IMR-90 (cell line): ENCODE results near the gene GP5. TPM values are rescaled to one million over a fixed set of nuclear protein-coding genes. Genes with fewer than 3 reads are reported as not detected.

Experiments used
- ATAC-seq: fragments of 200-7000 bp; cut with Tn5 transposase; 2 replicates; pipeline ENCODE4 v1.9.1; 2020; ENCODE audit warnings: low read depth, mild to moderate bottlenecking, moderate library complexity
- BruUV-seq: library from RNA; stranded (reverse); fragments of 400-500 nt; replicated peaks from 2 replicates; lab custom pipeline; 2021; lab: Mats Ljungman, UMichigan
- CTCF ChIA-PET: fragments of 300-600 bp; formaldehyde crosslinking; extraction: SDS; loops from one replicate; lab custom pipeline; 2021; ENCODE audit warnings: antibody characterized with exemption; lab: Yijun Ruan, JAX
- POLR2A ChIA-PET: fragments of 300-600 bp; sonication (Branson Sonifier 250); formaldehyde crosslinking; loops from one replicate; lab custom pipeline; 2022; ENCODE audit warnings: antibody characterized with exemption; ENCODE audit not compliant: unreplicated experiment; lab: Charles Lee
- DNase-seq: peaks from one replicate; pipeline ENCODE4 v3.0.0; 2013
- H2AFZ ChIP-seq: replicated peaks from 2 replicates; pipeline ENCODE3; 2013; ENCODE audit warnings: low read length, mild to moderate bottlenecking; ENCODE audit not compliant: poor library complexity
- H2AK5ac ChIP-seq: 2 replicates; pipeline ENCODE4 v1.6.1; 2013; ENCODE audit warnings: low read depth, low read length, inconsistent platforms
- H2AK9ac ChIP-seq: replicated peaks from 2 replicates; pipeline ENCODE3; 2013; ENCODE audit warnings: mild to moderate bottlenecking, low read depth, low read length, moderate library complexity; ENCODE audit not compliant: poor library complexity
- H2BK120ac ChIP-seq: 2 replicates; pipeline ENCODE4 v1.6.1; 2013; ENCODE audit warnings: low read depth, low read length, inconsistent platforms
- H2BK15ac ChIP-seq: 3 replicates; pipeline ENCODE4 v1.6.1; 2013; ENCODE audit warnings: low read depth, low read length, inconsistent platforms
- H2BK20ac ChIP-seq: 2 replicates; pipeline ENCODE4 v1.6.1; 2013; ENCODE audit warnings: low read depth, mild to moderate bottlenecking, inconsistent platforms, low read length, moderate library complexity
- H2BK5ac ChIP-seq: 2 replicates; pipeline ENCODE4 v1.6.1; 2013; ENCODE audit warnings: mild to moderate bottlenecking, low read depth, low read length, inconsistent platforms; ENCODE audit not compliant: poor library complexity, severe bottlenecking
- H3K14ac ChIP-seq: replicated peaks from 2 replicates; pipeline ENCODE4 v1.6.1; 2013; ENCODE audit warnings: low read depth, low read length, inconsistent platforms
- H3K18ac ChIP-seq: 2 replicates; pipeline ENCODE4 v1.6.1; 2013; ENCODE audit warnings: low read depth, low read length, control low read depth
- H3K23ac ChIP-seq: 2 replicates; pipeline ENCODE4 v1.6.1; 2013; ENCODE audit warnings: low read depth, low read length, inconsistent platforms
- H3K27ac ChIP-seq: 2 replicates; pipeline ENCODE4 v1.5.1; 2013; ENCODE audit warnings: mild to moderate bottlenecking, control low read depth, low read length; ENCODE audit not compliant: insufficient read depth
- H3K27me3 ChIP-seq: 2 replicates; pipeline ENCODE4 v1.6.1; 2013; ENCODE audit warnings: low read length; ENCODE audit not compliant: control insufficient read depth, insufficient read depth
- H3K36me3 ChIP-seq: 2 replicates; pipeline ENCODE4 v1.6.1; 2013; ENCODE audit warnings: low read length, mixed read lengths; ENCODE audit not compliant: control insufficient read depth, insufficient read depth
- H3K4ac ChIP-seq: 2 replicates; pipeline ENCODE4 v1.6.1; 2013; ENCODE audit warnings: low read depth, low read length, inconsistent platforms
- H3K4me1 ChIP-seq: 2 replicates; pipeline ENCODE4 v1.6.1; 2013; ENCODE audit warnings: low read length, mixed read lengths; ENCODE audit not compliant: control insufficient read depth, insufficient read depth
- H3K4me2 ChIP-seq: 2 replicates; pipeline ENCODE4 v1.6.1; 2013; ENCODE audit warnings: low read depth, mild to moderate bottlenecking, control low read depth, low read length, moderate library complexity
- H3K4me3 ChIP-seq: 2 replicates; pipeline ENCODE4 v1.5.1; 2013; ENCODE audit warnings: low read depth, mild to moderate bottlenecking, control low read depth, low read length, moderate library complexity; ENCODE audit not compliant: insufficient read depth
- H3K56ac ChIP-seq: 2 replicates; pipeline ENCODE4 v1.6.1; 2013; ENCODE audit warnings: low read length, inconsistent platforms; ENCODE audit not compliant: insufficient read depth; ENCODE audit errors: extremely low read depth
- H3K79me1 ChIP-seq, 2 experiments: 2 replicates each; pipeline ENCODE4 v1.6.1; 2013; ENCODE audit warnings: low read length in 2 of 2, inconsistent platforms in 1 of 2, low read depth in 1 of 2
- H3K9ac ChIP-seq: 2 replicates; pipeline ENCODE4 v1.6.1; 2013; ENCODE audit warnings: low read depth, low read length, control low read depth
- H3K9me1 ChIP-seq: 2 replicates; pipeline ENCODE4 v1.6.1; 2013; ENCODE audit warnings: low read length, inconsistent platforms; ENCODE audit not compliant: insufficient read depth
- H3K9me3 ChIP-seq: 2 replicates; pipeline ENCODE4 v1.6.1; 2013; ENCODE audit warnings: low read length; ENCODE audit not compliant: control insufficient read depth, insufficient read depth
- H4K20me1 ChIP-seq: 2 replicates; pipeline ENCODE4 v1.6.1; 2013; ENCODE audit warnings: low read length, inconsistent platforms; ENCODE audit not compliant: insufficient read depth
- H4K5ac ChIP-seq: 2 replicates; pipeline ENCODE4 v1.6.1; 2013; ENCODE audit warnings: mild to moderate bottlenecking, low read depth, low read length, control low read depth
- H4K8ac ChIP-seq, 2 experiments: 2 replicates each; pipeline ENCODE4 v1.6.1; 2013; ENCODE audit warnings: low read depth in 2 of 2, low read length in 2 of 2, control low read depth in 1 of 2, inconsistent platforms in 1 of 2
- H4K91ac ChIP-seq: 2 replicates; pipeline ENCODE4 v1.6.1; 2013; ENCODE audit warnings: low read depth, low read length, inconsistent platforms; ENCODE audit not compliant: insufficient read depth
- BHLHE40 ChIP-seq: fragments of 150-350 bp; IDR thresholded peaks from 2 replicates; pipeline ENCODE4 v1.6.1; 2016; ENCODE audit warnings: mild to moderate bottlenecking, low read depth, low read length
- CHD1 ChIP-seq: IDR thresholded peaks from 2 replicates; pipeline ENCODE4 v1.6.1; 2012; ENCODE audit warnings: low read depth, low read length, improper control_type of control experiment
- CTCF ChIP-seq: conservative IDR thresholded peaks from 2 replicates; pipeline ENCODE4 v1.5.1; 2012; ENCODE audit warnings: mild to moderate bottlenecking, low read depth, low read length, improper control_type of control experiment
- FOS ChIP-seq: fragments of 150-350 bp; IDR thresholded peaks from 2 replicates; pipeline ENCODE4 v1.6.1; 2016; ENCODE audit warnings: low read depth, low read length
- MAZ ChIP-seq: IDR thresholded peaks from 2 replicates; pipeline ENCODE4 v1.6.1; 2012; ENCODE audit warnings: low read depth, mild to moderate bottlenecking, low read length, improper control_type of control experiment, moderate library complexity, borderline replicate concordance
- RFX5 ChIP-seq: IDR thresholded peaks from 2 replicates; pipeline ENCODE4 v1.8.0; 2012; ENCODE audit warnings: low read depth, mild to moderate bottlenecking, low read length, moderate library complexity
- USF2 ChIP-seq: fragments of 150-350 bp; IDR thresholded peaks from 2 replicates; pipeline ENCODE4 v1.6.1; 2017; ENCODE audit warnings: mild to moderate bottlenecking, antibody characterized with exemption, low read length, low read depth
- WGBS, 2 experiments: methylation state at CpG; one replicate each; pipeline versions ENCODE4 v1.1.5 to v1.1.7; 2013; ENCODE audit warnings: missing lambda C conversion rate in 2 of 2; ENCODE audit not compliant: insufficient read length in 1 of 2; ENCODE audit errors: extremely low coverage in 2 of 2; 5-methylcytosine and 5-hydroxymethylcytosine counted together
- dilution Hi-C: fragments of 300-500 bp; cut with HindIII; formaldehyde crosslinking; loops from one replicate; pipeline ENCODE4 v1.14.3; 2018; ENCODE audit warnings: low sequenced_read_pairs; ENCODE audit not compliant: unreplicated experiment
- in situ Hi-C: fragments of 300-500 bp; cut with MboI; formaldehyde crosslinking; loops from 3 replicates; pipeline ENCODE4 v1.14.3; 2019; ENCODE audit warnings: low sequenced_read_pairs, inconsistent platforms, mixed read lengths
- intact Hi-C: fragments of 100-400 bp; cut with micrococcal nuclease; formaldehyde crosslinking; loops from 2 replicates; pipeline ENCODE4 v1.10.0; 2022
- polyA plus RNA-seq, 3 experiments: library from polyadenylated mRNA; depleted of rRNA; stranded (reverse); fragments of >200 nt; gene quantifications; 2 replicates each; pipeline ENCODE4 v1.2.3, GENCODE V29; 2012; ENCODE audit warnings: low replicate concordance in 1 of 3
- total RNA-seq: library from RNA; depleted of rRNA; stranded (reverse); fragments of >200 nt; gene quantifications from 2 replicates; pipeline ENCODE4 v1.2.3, GENCODE V29; 2012

The GP5 gene
- total and polyA plus RNA-seq, 2 of the 4 experiments (the other 2 are of a cell fraction): under 0.01 to 0.12 TPM

GRCh38 chr3:194351952-194352536, 47.0 kb downstream of the GP5 start:
- WGBS, 2 experiments: 96 to 99% methylated on average over 7 to 13 of the region's 14 CpGs
- peaks cover 3% of the 10 kb centered on the region for H3K4me1 ChIP-seq
- dilution Hi-C loops (no loop called here), in situ Hi-C loops (loop anchor here (5.0 kb wide), 1 partner anchor 40 kb away; no protein-coding TSS in a partner anchor), intact Hi-C loops (no loop called here)
- DNase-seq (no peak), ATAC-seq (no peak)
- no peak overlapping the region for H4K5ac ChIP-seq
- ChIA-PET CTCF (no interaction called here), POLR2A (no interaction called here)
- H3K79me1 ChIP-seq: no peaks in the 10 kb centered on the region
- peak overlapping the region; percentile 90 for H2BK5ac ChIP-seq
- H2AK9ac ChIP-seq: no peak overlapping the region
- H3K4me2 ChIP-seq: no peak overlapping the region
- no peak overlapping the region; the same call in 1 of the 2 replicates for H3K14ac ChIP-seq
- H3K27me3 ChIP-seq: peaks cover 7% of the 10 kb centered on the region; the same call in 1 of the 2 replicates
- no peak overlapping the region for H3K4me3 ChIP-seq
- no peak overlapping the region for H3K18ac ChIP-seq
- H4K20me1 ChIP-seq: no peaks in the 10 kb centered on the region
- no peak for TF ChIP-seq CHD1
- no peak for TF ChIP-seq FOS
- TF ChIP-seq RFX5: no peak
- no peak for TF ChIP-seq USF2
- TF ChIP-seq MAZ: no peak
- no peak for TF ChIP-seq CTCF
- TF ChIP-seq BHLHE40: no peak
- H3K9ac ChIP-seq: no peak overlapping the region
- no peak overlapping the region for H3K23ac ChIP-seq
- H3K9me1 ChIP-seq: peaks cover 15% of the 10 kb centered on the region
- 0 out of 2 replicates have a peak overlapping the region, but pooled peaks have one; percentile 22 for H3K4ac ChIP-seq
- H3K9me3 ChIP-seq: no peaks in the 10 kb centered on the region
- no peak overlapping the region for H2BK120ac ChIP-seq
- no TSS peak for BruUV-seq
- peak overlapping the region; percentile 88 for H2AK5ac ChIP-seq
- H4K8ac ChIP-seq: no peak overlapping the region
- no peak overlapping the region for H4K91ac ChIP-seq
- H3K36me3 ChIP-seq: no peaks in the 10 kb centered on the region
- H2AFZ ChIP-seq: no peak overlapping the region
- no peak overlapping the region for H3K56ac ChIP-seq
- no peak overlapping the region for H2BK15ac ChIP-seq
- no peak overlapping the region for H3K27ac ChIP-seq
- H2BK20ac ChIP-seq: no peak overlapping the region
